Effector memory CD4-positive, alpha-beta T cell (primary cell): Measurements from ENCODE around the gene KRT83.
"Not testable (repeated sequence)": the region's sequence is repeated elsewhere in the genome, so short reads cannot be mapped to it uniquely, and the experiment has no call there.

ENCODE experiments used
- DNase-seq, 3 donors: peaks; one replicate each; pipeline ENCODE4 v3.0.0-alpha.2; 2020
- H3K27ac ChIP-seq: 2 replicates; pipeline ENCODE4 v1.7.0; 2013; ENCODE audit warnings: mild to moderate bottlenecking, low read length, moderate library complexity; ENCODE audit not compliant: insufficient read depth, poor library complexity, severe bottlenecking
- H3K27me3 ChIP-seq: replicated peaks from 2 replicates; pipeline ENCODE4 v1.7.0; 2013; ENCODE audit warnings: mild to moderate bottlenecking, low read length; ENCODE audit not compliant: insufficient read depth, control insufficient read depth, poor library complexity, severe bottlenecking
- H3K36me3 ChIP-seq: 2 replicates; pipeline ENCODE4 v1.7.0; 2013; ENCODE audit warnings: mild to moderate bottlenecking, low read length, moderate library complexity; ENCODE audit not compliant: control insufficient read depth, insufficient read depth
- H3K4me1 ChIP-seq: 2 replicates; pipeline ENCODE4 v1.7.0; 2013; ENCODE audit warnings: low read length, mild to moderate bottlenecking; ENCODE audit not compliant: control insufficient read depth, insufficient read depth, poor library complexity, severe bottlenecking
- H3K4me3 ChIP-seq: 2 replicates; pipeline ENCODE4 v1.7.0; 2013; ENCODE audit warnings: low read length, low read depth, mild to moderate bottlenecking; ENCODE audit not compliant: insufficient read depth, poor library complexity, severe bottlenecking
- H3K9me3 ChIP-seq: 2 replicates; pipeline ENCODE4 v1.7.0; 2013; ENCODE audit warnings: mild to moderate bottlenecking, low read length, moderate library complexity; ENCODE audit not compliant: control insufficient read depth

The KRT83 gene

DNA sequence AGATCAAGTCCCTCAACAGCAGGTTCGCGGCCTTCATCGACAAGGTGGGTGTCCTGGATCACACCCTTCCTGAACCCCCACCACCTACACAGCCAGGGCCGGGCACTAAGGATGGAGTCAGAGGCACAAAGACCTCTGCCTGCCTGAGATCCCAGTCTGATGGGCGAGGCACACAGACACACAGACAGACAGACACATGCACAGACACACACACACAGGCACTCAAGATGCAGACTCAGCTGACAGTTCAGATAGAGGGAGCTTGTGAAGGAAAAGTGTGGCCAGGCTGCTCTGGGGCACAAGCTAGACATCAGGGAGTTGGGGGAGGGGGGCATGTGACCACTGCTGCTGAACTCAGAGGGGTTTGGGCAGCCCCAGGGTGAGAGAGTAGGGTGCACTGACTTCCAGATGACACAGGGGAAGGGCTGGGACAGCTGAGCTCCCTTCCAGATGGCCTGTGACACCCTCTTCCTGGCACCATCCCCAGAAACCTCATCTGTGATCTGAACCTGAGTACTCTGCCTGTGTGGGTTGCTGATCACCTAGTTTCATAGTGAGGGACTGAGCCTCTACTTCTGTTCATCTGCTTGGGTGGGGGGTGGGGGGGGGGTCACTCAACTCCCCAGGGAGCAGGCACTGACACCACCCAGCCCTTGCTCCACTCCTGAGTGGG lies 18.8 kb downstream of the KRT83 start:
- not testable (repeated sequence) for H3K27me3 ChIP-seq, H3K9me3 ChIP-seq, DNase-seq, H3K27ac ChIP-seq, H3K36me3 ChIP-seq, H3K4me1 ChIP-seq, H3K4me3 ChIP-seq

DNA sequence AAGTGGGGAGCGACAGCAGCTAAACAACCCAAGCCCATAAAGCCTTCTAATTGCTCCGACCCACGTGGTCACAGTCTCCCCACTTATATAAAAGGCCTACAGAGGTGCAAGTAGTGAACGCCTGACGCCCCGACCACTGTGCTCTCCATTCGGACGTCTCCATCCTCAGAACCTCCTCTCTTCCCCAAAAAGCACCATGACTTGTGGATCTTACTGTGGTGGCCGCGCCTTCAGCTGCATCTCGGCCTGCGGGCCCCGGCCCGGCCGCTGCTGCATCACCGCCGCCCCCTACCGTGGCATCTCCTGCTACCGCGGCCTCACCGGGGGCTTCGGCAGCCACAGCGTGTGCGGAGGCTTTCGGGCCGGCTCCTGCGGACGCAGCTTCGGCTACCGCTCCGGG lies 19.5 kb downstream of the KRT83 start:
- H3K27me3 ChIP-seq, H3K4me3 ChIP-seq, DNase-seq, H3K4me1 ChIP-seq, H3K9me3 ChIP-seq, H3K27ac ChIP-seq, H3K36me3 ChIP-seq: not testable (repeated sequence)

DNA sequence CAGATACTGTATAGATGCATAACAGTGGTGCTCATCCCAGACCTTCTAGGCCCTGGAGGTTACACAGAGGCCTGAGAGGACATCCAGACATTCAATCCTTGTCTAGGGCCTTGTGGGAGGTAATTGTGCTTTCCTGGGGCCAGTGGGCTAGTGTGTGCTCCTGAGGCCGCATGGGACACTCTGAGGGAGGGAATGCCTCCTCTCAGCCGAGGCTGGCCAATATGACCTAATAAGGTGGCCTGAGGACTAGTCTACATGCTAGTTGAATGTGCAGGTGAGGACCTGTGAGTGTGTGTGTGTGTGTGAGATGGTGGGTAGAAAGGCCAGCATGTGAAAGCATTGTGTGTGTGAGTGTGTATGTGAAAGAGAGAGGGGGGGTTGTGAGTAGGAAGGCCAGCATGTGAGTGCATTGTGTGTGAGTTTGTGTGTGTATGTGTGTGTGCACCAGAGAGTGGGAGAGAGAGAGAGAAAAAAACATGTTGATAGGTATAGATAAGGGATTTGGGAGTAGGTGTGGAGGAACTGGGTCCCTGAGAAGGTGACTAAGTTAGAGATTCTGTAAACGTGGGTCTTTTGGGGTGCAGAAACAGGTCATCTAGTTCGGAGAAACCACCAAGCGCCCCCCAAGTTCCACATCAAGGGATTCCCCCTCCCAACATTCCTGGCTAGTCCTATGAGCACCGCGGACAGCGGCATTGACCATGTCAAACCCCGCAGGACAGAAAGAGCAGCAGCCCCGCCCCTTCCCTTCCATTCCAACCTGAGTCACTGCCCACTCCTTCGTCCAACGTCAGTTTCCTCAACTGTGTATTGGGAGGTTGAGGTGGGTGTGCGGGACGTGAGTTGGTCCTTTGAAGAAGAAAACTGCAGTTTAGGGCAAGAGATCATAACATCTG lies 20.2 kb downstream of the KRT83 start:
- Histone ChIP-seq H3K9me3 (no peaks in the 10 kb centered on the region), H3K27me3 (no peaks in the 10 kb centered on the region), H3K4me1 (no peaks in the 10 kb centered on the region), H3K4me3 (no peak overlapping the region), H3K27ac (no peak overlapping the region), H3K36me3 (no peaks in the 10 kb centered on the region)
- no peak for DNase-seq

DNA sequence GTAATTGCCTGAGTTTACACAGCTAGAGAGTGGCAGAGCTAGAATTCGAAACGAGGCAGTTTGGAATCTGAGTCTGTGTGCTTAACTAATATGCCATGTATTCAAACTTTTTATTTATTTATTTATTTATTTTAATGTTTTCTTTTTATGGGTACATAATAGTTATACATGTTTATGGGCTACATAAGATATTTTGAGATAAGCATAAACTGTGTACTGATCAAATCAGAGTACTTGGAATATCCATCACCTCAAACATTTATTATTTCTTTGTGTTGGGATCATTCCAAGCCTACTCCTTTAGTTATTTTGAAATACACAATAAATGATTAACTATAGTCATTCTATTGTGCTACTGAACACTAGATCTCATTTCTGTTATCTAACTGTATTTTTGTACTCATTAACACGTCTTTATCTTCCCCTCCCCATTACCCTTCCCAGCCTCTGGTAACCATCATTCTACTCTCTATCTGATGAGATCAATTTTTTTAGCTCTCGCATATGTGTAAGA lies 22.5 kb downstream of the KRT83 start:
- Histone ChIP-seq H3K27me3 (peaks cover 1% of the 10 kb centered on the region), H3K27ac (no peak overlapping the region), H3K4me3 (no peak overlapping the region)

DNA sequence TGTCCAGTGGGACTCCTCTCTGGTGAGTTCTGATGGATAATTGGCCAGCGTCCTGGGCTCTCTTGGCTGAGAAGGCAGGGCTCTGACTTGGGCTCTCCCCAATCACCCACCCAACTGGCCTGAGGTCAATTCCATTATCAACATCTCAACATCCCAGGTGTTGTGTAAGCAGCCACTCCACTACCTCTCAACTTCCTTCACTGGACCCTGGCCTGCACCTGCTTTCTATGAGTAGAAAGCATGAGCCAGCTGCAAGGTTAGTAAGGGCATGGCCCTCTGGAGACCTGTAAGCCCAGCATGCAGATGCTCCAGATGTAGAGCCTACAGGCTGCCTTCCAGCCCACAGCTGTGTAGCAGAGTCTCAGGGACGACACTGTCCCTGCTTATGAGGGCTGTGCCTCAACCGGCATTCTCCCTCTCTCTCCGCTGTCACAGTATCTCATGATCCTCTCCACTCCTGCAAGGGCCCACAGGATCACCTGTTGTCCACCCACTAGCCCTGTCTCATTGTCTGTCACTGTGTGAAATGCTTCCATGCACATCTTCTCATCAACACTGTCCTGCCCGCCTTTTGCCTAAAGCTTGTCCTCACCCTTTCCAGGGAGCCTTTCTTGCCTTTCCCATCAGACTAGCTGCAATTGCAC lies 24.5 kb downstream of the KRT83 start:
- no peaks in the 10 kb centered on the region for H3K36me3 ChIP-seq
- no peak overlapping the region for H3K27ac ChIP-seq
- H3K4me1 ChIP-seq = no peaks in the 10 kb centered on the region

More for the DNA sequence above, 22.5 kb downstream of the KRT83 start:
- no peaks in the 10 kb centered on the region for H3K4me1 ChIP-seq
- H3K36me3 ChIP-seq = no peaks in the 10 kb centered on the region
- no peak for DNase-seq
- no peaks in the 10 kb centered on the region for H3K9me3 ChIP-seq

DNA sequence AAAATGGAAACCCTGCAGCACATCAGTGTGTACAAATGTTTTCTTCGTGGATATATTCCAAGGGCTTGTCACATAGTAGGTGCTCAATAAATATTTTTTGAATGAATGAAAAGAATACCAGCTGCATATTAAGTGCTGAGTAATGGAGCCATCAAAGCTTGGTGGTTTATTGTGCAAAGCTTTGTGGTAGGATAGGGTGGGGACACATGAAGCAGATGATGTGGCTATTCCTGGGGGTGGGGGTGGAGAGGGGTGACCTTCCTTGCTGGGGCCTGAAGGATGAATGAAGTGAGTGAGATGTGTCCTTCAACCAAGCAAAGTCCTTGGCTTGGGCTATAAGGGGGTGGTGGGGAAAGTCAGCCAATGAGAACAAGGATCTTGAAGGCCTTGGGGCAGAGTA lies 25.5 kb downstream of the KRT83 start:
- Histone ChIP-seq H3K4me3 (no peak overlapping the region), H3K36me3 (no peaks in the 10 kb centered on the region), H3K9me3 (no peaks in the 10 kb centered on the region), H3K4me1 (no peaks in the 10 kb centered on the region), H3K27ac (no peak overlapping the region), H3K27me3 (peaks cover 3% of the 10 kb centered on the region)
- no peak for DNase-seq

More for the DNA sequence above, 24.5 kb downstream of the KRT83 start:
- DNase-seq = no peak
- H3K9me3 ChIP-seq = no peaks in the 10 kb centered on the region
- H3K27me3 ChIP-seq = peaks cover 3% of the 10 kb centered on the region
- no peak overlapping the region for H3K4me3 ChIP-seq

DNA sequence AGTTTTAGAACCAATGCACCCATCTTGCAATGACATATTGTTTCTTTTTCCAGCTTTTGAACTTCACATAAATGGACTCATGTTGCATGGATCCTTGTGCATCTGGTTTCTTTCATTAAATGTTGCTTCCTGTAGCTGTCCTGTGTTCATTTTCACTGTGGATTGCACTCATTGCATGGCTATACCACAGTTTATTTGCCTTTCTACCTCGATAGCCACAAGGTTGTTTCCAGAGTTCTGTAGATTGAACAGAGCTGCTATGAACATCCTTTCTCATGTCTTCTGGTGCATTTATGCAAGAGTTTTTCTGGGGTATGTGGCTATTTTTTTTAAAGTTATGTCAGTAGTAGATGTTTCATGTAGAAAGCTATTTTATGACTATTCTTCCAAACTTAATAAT lies 26.4 kb downstream of the KRT83 start:
- Histone ChIP-seq H3K4me3 (no peak overlapping the region), H3K9me3 (no peaks in the 10 kb centered on the region), H3K36me3 (no peaks in the 10 kb centered on the region), H3K27me3 (peaks cover 3% of the 10 kb centered on the region), H3K27ac (no peak overlapping the region), H3K4me1 (no peaks in the 10 kb centered on the region)
- DNase-seq = no peak

DNA sequence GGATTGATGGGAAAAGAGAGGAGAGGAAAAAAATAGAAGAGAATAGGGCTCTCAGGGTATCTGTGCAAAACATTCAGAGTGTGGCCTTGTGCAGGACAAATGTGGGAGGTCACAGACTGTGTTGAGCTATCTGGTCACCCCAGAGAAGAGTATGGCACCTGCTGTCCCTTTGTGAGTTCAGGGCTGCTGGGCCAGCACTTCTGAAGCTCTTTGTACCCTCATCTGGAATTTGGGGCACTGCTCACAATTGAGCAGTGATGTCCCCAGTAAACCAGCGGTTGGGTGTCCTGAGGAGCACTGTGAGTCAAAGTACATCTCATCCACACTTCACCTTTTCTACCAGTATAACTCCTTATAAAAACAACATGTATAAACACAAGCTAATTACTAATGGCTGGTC lies 27.3 kb downstream of the KRT83 start:
- H3K27me3 ChIP-seq = peaks cover 3% of the 10 kb centered on the region
- DNase-seq = no peak
- no peaks in the 10 kb centered on the region for H3K9me3 ChIP-seq
- no peak overlapping the region for H3K4me3 ChIP-seq
- H3K36me3 ChIP-seq = no peaks in the 10 kb centered on the region
- no peak overlapping the region for H3K27ac ChIP-seq
- no peaks in the 10 kb centered on the region for H3K4me1 ChIP-seq

DNA sequence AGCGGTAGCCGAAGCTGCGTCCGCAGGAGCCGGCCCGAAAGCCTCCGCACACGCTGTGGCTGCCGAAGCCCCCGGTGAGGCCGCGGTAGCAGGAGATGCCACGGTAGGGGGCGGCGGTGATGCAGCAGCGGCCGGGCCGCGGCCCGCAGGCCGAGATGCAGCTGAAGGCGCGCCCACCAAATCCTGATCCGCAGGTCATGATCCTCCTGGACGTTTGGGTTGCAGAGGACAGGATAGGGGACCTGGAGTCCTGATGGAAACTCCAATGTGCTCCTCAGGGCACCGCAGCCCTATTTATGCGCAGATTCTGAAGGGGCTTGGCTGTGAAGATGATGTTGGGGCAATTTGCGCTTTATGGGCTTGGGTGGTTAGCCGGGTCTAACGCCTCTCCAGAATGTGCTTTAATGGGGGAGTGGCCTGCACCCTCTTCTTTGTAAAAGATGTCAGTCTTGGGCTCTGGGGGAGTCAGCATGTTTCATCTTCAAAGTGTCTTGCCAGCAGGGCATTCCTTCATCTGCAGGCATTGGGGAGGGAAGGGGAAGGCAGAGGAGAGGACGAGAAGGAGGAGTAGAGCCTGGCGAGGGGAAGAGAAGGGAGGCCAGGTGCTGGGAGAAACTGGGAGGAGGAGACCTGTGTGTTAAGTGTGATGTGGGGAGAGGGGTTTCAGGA lies 29.8 kb downstream of the KRT83 start, which contains the start of gene KRT81:
Gene KRT81 (minus strand): TSS at position 268 of the 669 bp plus-strand sequence. CDS start 69 bp downstream, at position 199.
- Histone ChIP-seq H3K4me1 (no peaks in the 10 kb centered on the region), H3K27me3 (peaks cover 3% of the 10 kb centered on the region), H3K27ac (no peak within 1 kb of the TSS), H3K36me3 (no peaks in the 10 kb centered on the region), H3K9me3 (no peaks in the 10 kb centered on the region), H3K4me3 (no peak within 1 kb of the TSS)
- no peak for DNase-seq
